ENCODE measurements around the gene C1orf159.
"Not testable (repeated sequence)": the region's sequence is repeated elsewhere in the genome, so short reads cannot be mapped to it uniquely, and the experiment has no call there.

Gene C1orf159

DNA sequence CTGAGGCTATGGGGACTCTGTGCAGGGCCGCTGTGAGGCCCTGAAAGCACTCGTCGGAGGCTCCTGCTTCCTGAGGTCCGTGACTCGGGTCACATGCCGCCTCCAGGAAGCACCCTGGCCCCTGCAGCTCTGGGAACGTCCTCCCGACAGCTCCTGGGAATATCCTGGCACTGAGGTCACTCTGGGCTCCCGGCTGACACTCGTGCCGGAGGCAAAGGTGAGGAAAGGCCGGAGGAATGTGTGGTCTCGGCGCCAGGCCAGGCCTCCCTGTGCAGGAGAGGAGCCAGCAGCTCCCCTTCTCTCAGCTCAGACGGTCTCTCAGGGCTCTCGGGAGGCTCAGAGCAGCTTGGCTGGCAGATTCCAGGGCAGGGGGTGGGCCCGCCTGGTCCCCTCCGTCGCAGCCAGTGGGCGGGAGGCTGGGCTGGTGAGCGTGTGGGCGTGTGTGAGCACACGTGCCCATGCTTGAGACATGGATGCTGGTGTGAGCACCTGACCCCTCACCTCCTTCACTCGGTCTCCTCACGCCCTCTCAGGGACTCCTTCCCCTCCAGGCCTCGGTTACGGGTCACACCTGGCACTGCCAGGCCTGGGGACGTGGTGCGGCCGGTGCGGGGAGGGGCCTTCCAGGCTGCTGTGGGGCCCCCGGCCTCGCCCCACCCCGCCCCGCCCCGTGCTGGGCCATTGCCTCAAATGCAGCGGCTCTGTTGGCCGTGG, 36.3 kb downstream of the C1orf159 start:
- DNase-seq = no peak

DNA sequence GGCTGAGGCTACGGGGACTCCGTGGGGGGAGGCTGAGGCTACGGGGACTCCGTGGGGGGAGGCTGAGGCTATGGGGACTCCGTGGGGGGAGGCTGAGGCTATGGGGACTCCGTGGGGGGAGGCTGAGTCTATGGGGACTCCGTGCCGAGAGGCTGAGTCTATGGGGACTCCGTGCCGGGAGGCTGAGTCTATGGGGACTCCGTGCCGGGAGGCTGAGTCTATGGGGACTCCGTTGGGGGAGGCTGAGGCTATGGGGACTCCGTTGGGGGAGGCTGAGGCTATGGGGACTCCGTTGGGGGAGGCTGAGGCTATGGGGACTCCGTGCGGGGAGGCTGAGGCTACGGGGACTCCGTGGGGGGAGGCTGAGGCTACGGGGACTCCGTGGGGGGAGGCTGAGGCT, 38.5 kb downstream of the C1orf159 start:
- DNase-seq = not testable (repeated sequence)

DNA sequence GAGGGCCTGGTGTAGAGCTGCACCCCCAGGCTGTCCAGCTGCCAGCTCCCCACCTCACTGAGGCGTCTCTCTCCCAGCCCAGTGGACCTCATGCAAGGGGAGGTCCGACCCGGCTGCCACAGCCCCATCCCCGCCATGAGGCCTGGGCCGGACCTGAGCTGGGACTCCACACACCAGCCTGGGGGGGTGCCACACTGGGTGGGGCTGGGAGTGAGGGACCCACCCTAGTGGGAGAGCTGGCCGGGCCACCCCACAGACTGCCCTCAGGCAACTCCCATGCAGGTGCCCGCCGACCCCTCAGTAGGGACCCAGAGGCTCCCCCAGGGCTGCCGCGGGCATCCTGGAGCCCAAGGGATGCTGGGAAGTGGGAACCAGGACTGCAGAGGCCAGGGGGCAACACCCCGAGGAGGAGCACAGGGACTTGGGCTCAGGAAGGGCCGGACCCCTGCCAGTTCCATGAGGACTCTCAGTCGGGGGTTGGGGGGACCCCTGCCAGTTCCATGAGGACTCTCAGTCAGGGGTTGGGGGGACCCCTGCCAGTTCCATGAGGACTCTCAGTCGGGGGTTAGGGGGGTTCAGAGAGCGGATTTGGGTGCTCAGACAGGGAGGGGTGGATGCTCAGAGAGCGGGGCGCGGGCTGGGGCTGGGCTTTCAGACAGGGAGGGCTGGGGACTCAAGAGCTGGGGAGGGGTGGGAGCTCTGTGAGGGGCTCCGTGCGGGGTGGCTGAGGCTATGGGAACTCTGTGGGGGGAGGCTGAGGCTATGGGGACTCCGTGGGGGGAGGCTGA, 40.5 kb downstream of the C1orf159 start:
- no peak for DNase-seq

DNA sequence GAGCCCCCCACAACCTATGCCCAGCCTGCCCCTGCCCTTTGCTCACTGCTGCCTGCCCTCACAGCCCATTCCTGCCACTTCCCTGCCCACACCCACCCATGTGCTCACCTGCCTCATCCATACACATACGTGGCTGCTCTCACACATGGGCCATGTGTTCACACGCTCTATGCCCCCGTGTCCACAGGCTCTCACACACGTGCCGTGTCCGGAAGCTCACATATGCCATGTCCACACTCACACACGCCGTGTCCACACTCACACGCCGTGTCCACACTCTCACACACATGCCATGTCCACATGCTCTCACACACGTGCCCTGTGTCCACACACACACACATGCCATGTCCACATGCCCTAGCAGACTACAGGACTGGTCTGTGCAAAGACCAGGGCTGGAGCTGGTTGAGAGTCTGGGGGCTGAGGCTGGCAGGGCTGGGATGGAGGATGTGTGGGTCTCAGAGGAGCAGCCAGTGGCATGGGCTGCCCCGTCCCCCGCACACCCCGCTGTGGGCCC, 41.2 kb downstream of the C1orf159 start:
- DNase-seq = no peak

DNA sequence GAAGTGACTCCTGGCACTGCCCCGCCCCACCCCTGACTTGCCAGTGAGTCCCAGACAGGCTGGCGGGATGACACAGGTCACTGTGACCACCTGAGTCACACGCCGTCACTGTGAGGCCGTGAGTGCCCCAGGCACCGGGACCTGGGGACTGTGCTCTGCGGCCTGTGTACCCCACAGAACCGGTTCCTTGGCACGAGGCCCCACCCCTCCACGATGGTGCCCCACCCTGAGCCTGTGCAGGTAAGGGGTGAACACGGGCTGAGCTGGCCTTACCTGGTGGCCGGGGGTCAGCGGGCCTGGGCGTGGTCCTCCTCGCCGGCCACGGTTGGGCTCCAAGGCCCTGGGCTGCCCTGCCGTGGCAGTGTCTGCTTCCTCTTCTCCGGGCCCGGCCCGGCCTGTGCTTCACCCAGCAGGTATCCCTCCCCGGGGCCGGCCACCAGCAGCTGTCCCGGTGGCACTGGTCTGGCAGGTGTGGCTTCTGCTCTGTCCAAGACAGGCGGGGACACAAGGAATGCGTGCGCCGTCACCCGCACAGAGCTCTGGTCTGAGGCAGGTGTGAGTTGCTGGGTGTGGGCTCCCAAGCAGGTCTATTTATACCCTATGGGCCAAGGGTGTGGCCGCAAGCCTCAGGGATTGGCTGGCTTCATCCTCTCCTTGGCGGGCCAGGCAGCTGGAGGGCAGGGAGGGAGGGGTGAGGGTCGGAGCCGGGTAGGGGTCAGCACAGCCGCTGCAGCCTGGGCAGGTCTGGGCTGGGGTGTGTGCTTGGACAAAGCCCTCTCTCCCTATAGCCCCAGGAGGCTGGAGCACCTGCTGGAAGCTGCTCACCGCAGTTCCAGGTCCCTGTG, 41.9 kb downstream of the C1orf159 start, which contains the start of gene RNF223:
Gene RNF223 (minus strand): TSS at position 564 of the 845 bp plus-strand sequence. CDS start 1,740 bp downstream, outside the sequence.
- DNase-seq = no peak

DNA sequence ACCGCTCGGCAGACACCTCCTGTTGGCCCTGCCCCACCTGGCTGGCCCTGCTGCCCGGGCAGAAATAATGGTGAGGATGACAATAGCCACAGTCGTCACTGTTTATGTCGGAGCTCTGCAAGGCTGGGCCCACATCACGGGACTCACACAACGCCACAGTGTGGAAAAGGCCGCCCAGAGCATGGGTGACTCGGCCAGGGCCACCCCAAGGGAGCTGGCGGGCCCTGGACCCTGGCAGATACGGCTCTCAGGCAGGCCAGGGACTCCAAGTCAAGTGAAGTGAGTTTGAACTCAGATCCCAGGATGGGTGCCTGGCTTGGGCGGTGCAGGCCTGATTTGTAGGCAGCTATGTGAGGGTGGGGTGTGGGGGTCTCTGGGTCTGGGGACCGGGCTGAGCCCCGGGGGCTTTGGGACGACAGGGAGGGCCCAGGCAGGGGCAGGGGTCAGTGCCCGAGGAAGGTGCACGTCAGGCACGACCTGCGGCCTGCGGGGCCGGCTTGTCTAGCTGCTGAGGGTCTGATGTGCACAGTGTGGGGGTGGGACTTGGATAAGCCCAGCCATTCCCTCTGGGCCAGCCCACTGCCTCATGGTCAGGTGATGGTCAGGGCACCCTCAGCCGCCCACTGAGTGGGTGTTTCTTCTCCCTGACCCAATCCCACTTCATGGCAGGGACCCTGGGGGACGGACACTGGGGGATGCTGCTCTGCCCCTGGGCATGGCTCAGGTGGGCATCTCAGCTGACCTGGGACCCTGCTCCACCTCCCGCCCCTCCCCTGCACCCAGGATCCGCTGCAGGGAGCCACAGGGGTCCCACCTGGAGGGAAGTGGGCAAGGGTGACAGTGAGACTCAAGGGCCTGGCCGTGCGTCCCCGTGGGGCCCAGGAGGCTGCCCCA, 42.8 kb downstream of the C1orf159 start:
- DNase-seq = no peak

DNA sequence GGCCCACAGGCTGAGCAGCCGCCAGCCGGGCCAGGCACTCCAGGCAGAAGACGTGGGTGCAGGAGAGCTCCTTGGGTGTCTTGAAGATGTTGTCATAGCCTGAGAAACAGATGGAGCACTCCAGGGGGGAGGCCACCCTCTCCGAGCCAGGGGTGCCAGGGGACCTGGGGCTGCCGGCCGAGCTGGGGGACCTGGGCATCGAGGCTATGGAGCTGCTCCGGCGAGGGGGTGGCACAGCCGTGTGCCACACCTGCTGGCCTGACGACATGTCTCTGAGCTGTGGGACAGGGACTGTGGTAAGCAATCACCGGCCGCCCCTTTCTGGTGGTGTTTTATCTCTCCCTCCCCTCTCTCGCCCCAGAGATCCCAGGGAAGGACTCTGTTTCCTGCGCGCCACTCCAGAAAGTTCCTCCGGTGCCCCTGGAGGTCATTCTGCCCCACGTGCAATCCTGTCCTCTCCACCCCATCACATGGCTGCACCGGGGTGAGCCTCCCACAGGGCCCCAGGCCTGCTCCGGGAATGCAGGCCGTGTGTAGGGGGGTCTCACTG, 43.5 kb downstream of the C1orf159 start:
- no peak for DNase-seq

DNA sequence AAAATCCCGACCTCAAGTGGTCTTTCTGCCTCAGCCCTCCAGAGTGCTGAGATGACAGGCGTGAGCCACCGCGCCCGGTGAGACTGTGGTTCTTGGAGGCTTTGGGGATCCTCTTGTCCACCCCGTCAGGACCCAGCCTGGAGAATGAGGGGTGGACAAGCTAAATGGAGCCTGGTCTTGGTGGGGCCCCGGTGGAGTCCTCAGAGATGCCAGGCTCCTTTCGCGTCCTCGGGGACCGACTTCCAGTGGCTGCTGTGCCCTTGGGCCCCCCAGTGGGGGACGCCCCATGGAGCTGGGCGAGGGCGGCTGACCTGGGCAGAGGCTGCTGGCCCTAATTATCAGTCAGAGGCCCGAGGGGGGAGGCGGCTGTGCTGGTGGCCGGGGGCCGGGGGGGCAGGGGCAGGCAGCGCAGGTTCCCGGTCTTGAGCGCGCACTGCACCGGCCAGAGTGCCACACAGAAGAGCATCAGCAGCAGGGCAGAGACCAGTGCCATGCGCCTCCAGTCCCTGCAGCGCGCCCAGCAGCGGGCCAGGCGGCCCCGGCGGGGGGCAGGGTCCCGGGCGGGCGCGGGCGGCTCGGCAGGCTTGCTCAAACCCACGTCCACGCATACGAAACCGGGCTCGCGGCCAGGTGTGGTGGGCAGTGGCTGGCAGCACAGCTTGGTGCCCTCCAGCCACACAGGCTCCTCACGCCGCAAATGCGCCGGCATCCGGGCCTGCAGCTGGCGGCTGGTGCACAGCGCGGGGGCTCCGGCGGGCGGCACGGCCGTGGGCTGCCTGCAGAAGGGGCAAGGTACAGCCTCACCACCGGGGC, 44.2 kb downstream of the C1orf159 start:
- no peak for DNase-seq

DNA sequence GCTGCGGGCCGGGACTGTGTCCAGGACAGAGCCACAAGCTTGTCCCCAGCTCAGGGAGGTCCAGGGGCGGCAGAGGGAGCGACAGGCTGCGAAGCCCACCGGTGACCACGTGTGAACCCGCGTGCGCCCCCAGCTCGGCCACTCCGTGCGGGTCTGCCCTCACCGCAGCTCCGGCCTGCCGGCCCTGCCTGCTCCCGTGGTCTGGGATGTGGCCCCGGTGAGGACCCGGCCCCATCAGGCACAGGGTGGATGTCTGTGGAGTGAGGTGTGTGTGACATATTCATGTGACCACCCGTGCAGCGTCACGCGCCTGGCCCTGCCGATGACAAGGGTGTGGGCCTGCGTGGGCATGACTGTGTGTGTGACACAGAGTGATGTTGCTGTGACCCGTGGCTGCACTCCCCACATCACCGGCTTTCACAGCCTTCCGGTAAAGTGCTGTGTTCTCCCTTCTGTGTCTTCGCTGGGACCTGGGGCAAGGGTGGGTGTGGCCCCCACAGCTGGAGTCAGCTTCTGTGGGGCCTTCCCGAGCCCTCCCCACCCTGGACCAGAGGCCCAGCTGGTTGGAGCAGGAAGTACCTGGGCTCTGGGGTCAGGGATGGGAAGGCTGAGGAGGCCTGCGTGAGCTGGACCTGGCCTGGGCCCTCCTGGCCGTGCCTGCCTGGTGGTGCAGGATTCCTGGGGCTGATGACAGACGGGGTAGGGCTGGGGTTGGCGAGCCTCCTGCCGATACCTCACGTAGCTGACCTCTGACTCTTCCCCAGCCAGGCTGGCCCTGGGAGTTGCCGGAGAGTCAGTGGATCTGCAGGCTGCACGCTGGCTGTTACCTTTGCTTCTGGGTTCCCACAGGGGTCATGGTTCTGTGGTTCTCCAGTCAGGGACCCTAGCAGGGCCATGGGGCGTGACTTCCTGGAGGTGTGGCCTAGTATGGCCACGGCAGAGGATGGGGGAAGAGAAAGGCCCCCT, 45.9 kb downstream of the C1orf159 start:
- DNase-seq = no peak

DNA sequence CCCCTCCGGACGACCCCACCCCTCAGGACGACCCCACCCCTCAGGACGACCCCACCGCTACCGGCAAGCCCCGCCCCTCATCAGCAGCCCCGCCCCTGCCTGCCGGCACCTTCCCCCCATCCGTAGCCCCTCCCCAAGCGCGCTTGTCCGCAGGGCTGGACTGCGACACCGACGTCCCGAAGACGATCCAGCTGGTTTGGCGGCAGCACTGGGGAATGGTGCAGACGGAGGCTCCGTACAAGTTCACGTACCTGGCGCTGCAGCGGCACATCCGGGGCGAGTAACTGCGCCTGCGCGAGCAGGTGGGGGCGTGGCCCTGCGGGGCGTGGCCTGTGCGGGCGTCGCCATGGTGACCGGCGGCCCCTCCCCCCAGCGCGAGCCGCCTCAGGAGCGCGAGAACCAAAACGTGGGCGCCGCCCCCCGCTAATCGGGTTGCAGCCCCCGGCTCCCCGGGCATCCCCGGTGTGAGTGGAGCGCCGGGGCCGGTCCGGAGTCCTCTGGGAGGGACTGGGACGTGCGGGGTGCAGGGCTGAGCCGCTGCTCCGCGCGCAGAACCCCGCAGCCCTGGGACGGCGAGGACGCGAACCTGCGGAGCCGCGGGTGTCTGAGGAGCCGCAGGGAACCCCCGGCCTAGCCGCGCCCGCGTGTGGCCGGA, 46.7 kb downstream of the C1orf159 start:
- no peak for DNase-seq

DNA sequence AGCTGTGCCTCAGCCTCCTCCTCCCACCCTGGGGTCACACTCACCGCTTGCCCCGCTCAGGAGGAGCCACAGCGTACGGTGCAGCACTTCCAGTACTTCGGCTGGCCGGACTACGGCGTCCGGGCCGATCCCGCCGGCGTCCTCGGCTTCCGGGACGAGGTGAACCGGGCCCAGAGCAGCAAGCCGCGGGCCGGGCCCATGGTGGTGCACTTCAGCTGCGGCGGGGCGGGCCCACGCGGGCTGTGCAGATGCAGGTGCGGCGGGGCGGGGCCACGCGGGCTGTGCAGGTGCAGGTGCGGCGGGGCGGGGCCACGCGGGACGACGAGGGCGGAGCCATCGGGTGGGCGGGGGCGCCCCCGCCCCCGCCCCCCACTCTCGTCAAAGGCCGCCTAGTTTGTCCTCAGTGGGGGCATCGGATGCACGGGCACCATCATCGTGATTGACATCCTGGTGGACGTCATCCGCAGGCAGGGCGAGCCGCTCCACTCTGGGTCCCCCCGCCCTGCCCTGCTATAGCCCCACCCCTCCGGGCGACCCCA, 47.3 kb downstream of the C1orf159 start:
- no peak for DNase-seq

DNA sequence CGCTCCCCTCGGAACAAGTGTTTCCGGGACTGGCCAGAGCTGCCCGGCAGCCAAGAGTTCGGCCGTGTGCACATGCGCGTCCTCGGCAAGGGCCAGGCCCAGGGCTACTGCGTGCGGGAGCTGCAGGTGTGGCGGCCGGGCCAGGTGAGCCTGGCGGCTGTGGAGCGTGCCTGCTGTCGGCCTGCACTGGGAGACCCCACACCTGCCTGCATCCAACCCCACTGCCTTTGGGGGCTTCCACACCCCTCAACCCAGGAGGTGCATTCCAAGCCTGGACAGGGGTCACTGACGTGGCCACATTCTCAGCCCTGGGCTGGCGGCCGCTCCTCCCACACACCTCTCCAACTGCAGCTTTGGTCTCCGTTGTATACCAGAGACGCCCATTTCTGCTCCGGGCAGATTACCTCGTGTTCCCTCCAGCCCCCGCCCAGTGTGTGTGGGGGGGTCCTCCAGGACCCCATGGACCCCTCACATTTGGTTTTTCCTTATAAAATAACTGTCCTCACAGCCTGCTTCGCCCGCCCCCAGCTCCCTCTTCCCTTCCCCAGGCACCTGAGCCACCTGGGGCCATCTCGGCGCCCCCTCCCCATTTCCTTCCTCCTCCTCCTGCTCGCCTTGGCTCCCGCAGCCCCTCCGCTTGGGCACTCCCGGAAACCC, 47.9 kb downstream of the C1orf159 start:
- DNase-seq = no peak

DNA sequence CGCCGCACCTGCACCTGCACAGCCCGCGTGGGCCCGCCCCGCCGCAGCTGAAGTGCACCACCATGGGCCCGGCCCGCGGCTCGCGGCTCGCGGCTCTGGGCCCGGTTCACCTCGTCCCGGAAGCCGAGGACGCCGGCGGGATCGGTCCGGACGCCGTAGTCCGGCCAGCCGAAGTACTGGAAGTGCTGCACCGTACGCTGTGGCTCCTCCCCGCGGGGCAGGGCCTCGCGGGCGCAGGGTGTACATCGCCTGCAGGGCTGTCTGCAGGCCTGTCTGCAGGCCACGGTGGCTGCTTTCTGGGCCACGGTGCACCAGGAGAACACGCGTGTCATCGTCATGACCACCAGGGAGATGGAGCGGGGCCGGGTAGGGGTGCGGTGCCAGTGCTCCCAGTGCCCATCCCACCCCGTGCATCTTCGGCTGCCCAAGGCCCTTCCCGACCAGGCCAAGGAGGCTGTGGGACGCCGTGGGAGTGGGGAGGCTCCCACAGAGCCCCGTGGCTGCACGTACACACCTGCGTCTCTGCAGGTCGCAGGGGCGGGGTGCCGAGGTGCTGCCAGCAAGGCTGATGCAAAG, 48.5 kb downstream of the C1orf159 start:
- DNase-seq = no peak

DNA sequence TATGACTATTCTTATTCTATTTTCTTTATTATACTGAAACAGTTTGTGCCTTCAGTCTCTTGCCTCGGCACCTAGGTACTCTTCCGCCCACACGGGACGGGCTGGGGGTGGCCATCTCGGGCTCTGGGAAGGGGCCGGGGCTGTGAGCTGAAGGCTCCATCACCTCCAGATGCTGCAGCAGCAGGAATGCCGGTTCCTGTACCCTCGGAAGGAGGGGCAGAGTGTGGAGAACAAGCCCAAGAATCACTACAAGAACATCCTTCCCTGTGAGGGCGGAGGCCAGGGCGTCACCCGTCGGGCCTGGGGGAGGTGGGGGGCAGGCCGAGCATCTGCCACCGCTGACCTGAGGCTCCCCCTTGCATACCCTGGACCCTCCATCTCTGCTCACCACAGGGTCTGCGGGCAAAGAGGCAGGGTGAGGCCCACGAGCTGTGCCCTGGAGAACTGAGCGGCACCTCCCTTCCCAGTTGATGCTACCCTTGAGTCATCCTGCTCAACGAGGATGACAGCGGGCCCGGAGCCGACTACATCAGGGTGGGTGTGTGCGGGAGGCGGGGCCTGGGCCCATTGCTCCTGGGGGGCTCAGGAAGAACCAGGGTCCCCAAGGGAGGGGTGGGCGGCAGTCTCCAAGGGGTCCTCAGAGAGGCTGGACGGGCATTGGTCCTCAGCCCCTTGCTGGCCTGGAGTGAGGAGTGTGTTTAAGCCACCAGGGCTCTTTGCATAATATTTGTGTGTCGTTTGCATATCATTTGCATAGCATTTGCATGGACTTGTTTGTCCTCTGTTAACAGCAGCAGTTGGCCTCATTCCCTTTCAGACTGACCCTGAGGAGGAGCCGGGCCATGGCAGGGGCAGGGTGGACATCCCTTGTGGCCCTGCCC, 49.2 kb downstream of the C1orf159 start:
- DNase-seq = no peak

DNA sequence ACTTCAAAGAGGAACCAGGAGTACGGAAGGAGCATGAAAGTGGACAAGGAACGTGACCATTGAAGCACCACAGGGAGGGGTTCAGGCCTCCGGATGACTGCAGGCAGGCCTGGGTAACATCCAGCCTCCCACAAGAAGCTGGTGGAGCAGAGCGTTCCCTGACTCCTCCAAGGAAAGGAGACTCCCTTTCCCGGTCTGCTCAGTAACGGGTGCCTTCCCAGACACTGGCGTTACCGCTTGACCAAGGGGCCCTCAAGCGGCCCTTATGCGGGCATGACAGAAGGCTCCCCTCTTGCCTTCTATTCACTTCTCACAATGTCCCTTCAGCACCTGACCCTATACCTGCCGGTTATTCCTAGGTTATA, 50.0 kb downstream of the C1orf159 start:
- DNase-seq = not testable (repeated sequence)

DNA sequence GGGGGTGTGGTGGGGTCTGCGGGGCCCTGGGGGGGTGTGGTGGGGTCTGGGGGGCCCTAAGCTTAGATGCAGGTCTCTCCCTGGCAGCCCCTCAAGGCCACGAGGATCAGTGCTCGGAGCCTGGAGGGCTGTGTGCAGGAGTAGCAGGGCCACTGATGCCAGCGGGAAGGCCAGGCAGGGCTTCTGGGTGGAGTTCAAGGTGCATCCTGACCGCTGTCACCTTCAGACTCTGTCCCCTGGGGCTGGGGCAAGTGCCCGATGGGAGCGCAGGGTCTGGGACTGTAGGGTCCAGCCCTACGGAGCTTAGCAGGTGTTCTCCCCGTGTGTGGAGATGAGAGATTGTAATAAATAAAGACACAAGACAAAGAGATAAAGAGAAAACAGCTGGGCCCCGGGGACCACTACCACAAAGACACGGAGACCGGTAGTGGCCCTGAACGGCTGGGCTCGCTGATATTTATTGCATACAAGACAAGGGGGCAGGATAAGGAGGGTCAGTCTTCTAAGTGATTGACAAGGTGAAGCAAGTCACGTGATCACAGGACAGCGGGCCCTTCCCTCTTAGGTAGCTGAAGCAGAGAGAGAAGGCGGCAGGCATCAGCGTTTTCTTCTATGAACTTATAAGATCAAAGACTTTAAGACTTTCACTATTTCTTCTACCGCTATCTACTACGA, 50.5 kb downstream of the C1orf159 start:
- DNase-seq = no peak
